ENCODE results near the gene TRIM69.
A peak's percentile ranks its signal among the peaks of the same experiment; 100 is the strongest.
"Not testable (repeated sequence)": the region's sequence is repeated elsewhere in the genome, so short reads cannot be mapped to it uniquely, and the experiment has no call there.

Gene TRIM69, protein sequence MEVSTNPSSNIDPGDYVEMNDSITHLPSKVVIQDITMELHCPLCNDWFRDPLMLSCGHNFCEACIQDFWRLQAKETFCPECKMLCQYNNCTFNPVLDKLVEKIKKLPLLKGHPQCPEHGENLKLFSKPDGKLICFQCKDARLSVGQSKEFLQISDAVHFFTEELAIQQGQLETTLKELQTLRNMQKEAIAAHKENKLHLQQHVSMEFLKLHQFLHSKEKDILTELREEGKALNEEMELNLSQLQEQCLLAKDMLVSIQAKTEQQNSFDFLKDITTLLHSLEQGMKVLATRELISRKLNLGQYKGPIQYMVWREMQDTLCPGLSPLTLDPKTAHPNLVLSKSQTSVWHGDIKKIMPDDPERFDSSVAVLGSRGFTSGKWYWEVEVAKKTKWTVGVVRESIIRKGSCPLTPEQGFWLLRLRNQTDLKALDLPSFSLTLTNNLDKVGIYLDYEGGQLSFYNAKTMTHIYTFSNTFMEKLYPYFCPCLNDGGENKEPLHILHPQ

GRCh38 chr15:44736181-44736765 is at the start of gene TRIM69:
TRIM69 (plus strand) TSS chr15:44736528; CDS start chr15:44736705, 177 bp downstream.
- TF ChIP-seq CTCF (IDR thresholded peaks at IDR 0.05; ENCODE audit: insufficient read depth, low read depth, low read length, missing control alignments), result no peak

DNA sequence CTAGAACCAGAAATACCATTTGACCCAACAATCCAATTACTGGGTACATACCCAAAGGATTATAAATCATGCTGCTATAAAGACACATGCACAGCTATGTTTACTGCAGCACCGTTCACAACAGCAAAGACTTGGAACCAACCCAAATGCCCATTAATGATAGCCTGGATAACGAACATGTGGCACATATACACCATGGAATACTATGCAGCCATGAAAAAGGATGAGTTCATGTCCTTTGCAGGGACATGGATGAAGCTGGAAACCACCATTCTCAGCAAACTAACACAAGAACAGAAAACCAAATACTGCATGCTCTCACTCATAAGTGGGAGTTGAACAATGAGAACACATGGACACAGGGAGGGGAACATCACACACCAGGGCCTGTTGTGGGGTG is 47.0 kb upstream of the TRIM69 start:
- DNase-seq (ENCODE audit: low read depth); H3K4me3 ChIP-seq (ENCODE audit: low read depth, low read length): not testable (repeated sequence)

More at GRCh38 chr15:44736181-44736765, at the start of gene TRIM69:
- peak within 1 kb of the TSS; percentile 51 for H3K4me3 ChIP-seq (ENCODE audit: low read depth, low read length)
- DNase-seq (ENCODE audit: low read depth), result no peak

DNA sequence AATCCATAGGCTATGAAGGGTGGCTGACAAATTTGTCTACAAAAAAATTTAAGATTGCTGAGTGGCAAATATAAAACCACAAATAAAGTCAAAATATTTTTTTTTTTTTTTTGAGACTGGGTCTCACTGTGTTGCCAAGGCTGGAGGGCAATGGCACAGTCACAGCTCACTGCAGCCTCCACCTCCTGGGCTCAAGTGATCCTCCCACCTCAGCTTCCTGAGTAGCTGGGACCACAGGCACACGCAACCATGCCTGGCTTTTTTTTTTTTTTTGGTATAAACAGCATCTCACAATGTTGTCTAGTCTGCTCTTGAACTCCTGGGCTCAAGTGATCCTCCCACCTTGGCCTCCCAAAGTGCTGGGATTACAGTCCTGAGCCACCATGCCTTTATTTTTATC is 46.1 kb upstream of the TRIM69 start:
- DNase-seq (ENCODE audit: low read depth); H3K4me3 ChIP-seq (ENCODE audit: low read depth, low read length): not testable (repeated sequence)

GRCh38 chr15:44692659-44693058 is 43.7 kb upstream of the TRIM69 start:
- TF ChIP-seq CTCF (IDR thresholded peaks at IDR 0.05; ENCODE audit: insufficient read depth, low read depth, low read length, missing control alignments), result no peak
- DNase-seq (ENCODE audit: low read depth), result no peak
- H3K4me3 ChIP-seq (ENCODE audit: low read depth, low read length), result no peak overlapping the region

GRCh38 chr15:44694416-44694815 is 41.9 kb upstream of the TRIM69 start:
- no peak overlapping the region for H3K4me3 ChIP-seq (ENCODE audit: low read depth, low read length)
- no peak for DNase-seq (ENCODE audit: low read depth)

GRCh38 chr15:44695294-44695693 is 41.0 kb upstream of the TRIM69 start:
- no peak overlapping the region for H3K4me3 ChIP-seq (ENCODE audit: low read depth, low read length)
- DNase-seq (ENCODE audit: low read depth), result no peak
- no peak for TF ChIP-seq CTCF (IDR thresholded peaks at IDR 0.05; ENCODE audit: insufficient read depth, low read depth, low read length, missing control alignments)

More at GRCh38 chr15:44694416-44694815, 41.9 kb upstream of the TRIM69 start:
- TF ChIP-seq CTCF (IDR thresholded peaks at IDR 0.05; ENCODE audit: insufficient read depth, low read depth, low read length, missing control alignments), result no peak

DNA sequence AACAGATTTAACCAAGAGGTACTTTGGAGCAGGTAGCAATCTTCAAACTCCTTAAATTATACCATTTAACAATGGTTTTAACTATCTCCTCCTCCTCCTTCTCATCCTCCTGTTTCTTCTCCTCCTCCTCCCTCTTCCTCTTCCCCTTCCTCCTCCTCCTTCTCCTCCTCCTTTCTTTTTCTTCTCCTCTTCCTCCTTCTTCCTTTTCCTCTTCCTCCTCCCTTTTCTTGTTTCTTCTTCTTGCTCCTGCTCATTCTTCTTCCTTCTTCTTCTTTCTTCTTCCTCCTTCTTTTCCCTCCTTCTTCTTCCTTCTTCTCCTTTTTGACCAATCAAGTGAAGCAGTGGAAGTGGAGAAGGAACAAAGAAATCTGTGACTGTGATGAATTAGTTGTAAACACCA is 39.3 kb upstream of the TRIM69 start:
- no peak for TF ChIP-seq CTCF (IDR thresholded peaks at IDR 0.05; ENCODE audit: insufficient read depth, low read depth, low read length, missing control alignments)
- no peak for DNase-seq (ENCODE audit: low read depth)
- no peak overlapping the region for H3K4me3 ChIP-seq (ENCODE audit: low read depth, low read length)

DNA sequence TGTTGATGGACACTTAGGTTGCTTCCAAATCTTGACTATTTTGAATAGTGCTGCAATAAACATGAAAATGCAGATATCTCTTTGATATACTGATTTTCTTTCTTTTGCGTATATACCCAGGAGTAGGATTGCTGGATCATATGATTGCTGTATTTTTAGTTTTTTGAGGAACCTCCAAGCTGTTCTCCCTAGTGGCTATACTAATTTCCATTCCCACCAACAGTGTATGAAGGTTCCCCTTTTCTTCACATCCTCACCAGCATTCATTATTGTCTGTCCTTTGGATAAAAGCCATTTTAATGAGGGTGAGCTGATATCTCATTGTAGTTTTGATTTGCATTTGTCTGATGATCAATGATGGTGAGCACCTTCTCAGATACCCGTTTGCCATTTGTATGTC is 37.7 kb upstream of the TRIM69 start:
- TF ChIP-seq CTCF (IDR thresholded peaks at IDR 0.05; ENCODE audit: insufficient read depth, low read depth, low read length, missing control alignments), result no peak
- DNase-seq (ENCODE audit: low read depth), result no peak
- no peak overlapping the region for H3K4me3 ChIP-seq (ENCODE audit: low read depth, low read length)

GRCh38 chr15:44700676-44701075 is 35.7 kb upstream of the TRIM69 start:
- not testable (repeated sequence) for DNase-seq (ENCODE audit: low read depth); H3K4me3 ChIP-seq (ENCODE audit: low read depth, low read length)

All from GM12865 (cell line).